K562 (cell line): Measurements from ENCODE around the gene PIMREG. TPM values are rescaled to one million over a fixed set of nuclear protein-coding genes. Genes with fewer than 3 reads are reported as not detected.

Experiments used
- ATAC-seq: fragments of 200-7000 bp; cut with Tn5 transposase; 3 replicates; pipeline ENCODE4 v1.9.1; 2020; ENCODE audit warnings: moderate library complexity
- BruUV-seq: library from RNA; stranded (reverse); fragments of 400-500 nt; replicated peaks from 2 replicates; lab custom pipeline; 2021; lab: Mats Ljungman, UMichigan
- CTCF ChIA-PET: fragments of 300-600 bp; formaldehyde crosslinking; extraction: SDS; loops from one replicate; lab custom pipeline; 2021; ENCODE audit warnings: low intra/inter-chr PET ratio; lab: Yijun Ruan, JAX
- POLR2A ChIA-PET: fragments of 300-600, 350-650 bp; sonication (Branson Sonifier 250); formaldehyde crosslinking; extraction: SDS; loops from one replicate; lab custom pipeline; 2021; ENCODE audit warnings: antibody characterized with exemption, inconsistent platforms; lab: Yijun Ruan, JAX
- DNase-seq, 4 experiments: peaks; one replicate each; pipeline versions ENCODE4 v3.0.0 to v3.0.0-alpha.2; 2011 to 2018; ENCODE audit warnings: low spot score in 3 of 4, mixed read lengths in 3 of 4; ENCODE audit errors: extremely low read depth in 1 of 4
- FAIRE-seq: peaks from 2 replicates; lab custom pipeline; 2011; peaks lifted over from hg19 to GRCh38; lab: Jason Lieb, UNC
- H2AFZ ChIP-seq: 2 replicates; pipeline ENCODE4 v1.6.0; 2011; ENCODE audit warnings: low read depth, low read length, control low read depth, inconsistent platforms
- H3K27ac ChIP-seq: fragments of 200-600 bp; 3 replicates; pipeline ENCODE4 v1.8.0; 2011; ENCODE audit warnings: low read depth, mild to moderate bottlenecking, control low read depth, inconsistent platforms, low read length, moderate library complexity, mixed read lengths; ENCODE audit errors: extremely low read depth
- H3K27me3 ChIP-seq, 2 experiments: fragments of 300-600 bp in 1 of 2; 2 replicates in 1 of 2; 3 replicates in 1 of 2; pipeline versions ENCODE4 v1.6.0 to v1.8.0; 2011; ENCODE audit warnings: inconsistent platforms in 2 of 2, low read length in 2 of 2, mild to moderate bottlenecking in 1 of 2, mixed read lengths in 1 of 2, moderate library complexity in 1 of 2; ENCODE audit not compliant: control insufficient read depth in 2 of 2, insufficient read depth in 2 of 2
- H3K36me3 ChIP-seq: fragments of 300-600 bp; 3 replicates; pipeline ENCODE4 v1.8.0; 2011; ENCODE audit warnings: mild to moderate bottlenecking, low read length, inconsistent platforms; ENCODE audit not compliant: control insufficient read depth, insufficient read depth
- H3K4me1 ChIP-seq, 2 experiments: fragments of 200-600 bp in 1 of 2; replicated peaks in 1 of 2; 2 replicates in 1 of 2; 3 replicates in 1 of 2; pipeline versions ENCODE4 v1.5.1 to v1.8.0; 2011; ENCODE audit warnings: inconsistent platforms in 2 of 2, low read length in 2 of 2, mild to moderate bottlenecking in 1 of 2, mixed read lengths in 1 of 2, moderate library complexity in 1 of 2; ENCODE audit not compliant: control insufficient read depth in 2 of 2, insufficient read depth in 2 of 2
- H3K4me2 ChIP-seq: 2 replicates; pipeline ENCODE4 v1.6.1; 2011; ENCODE audit warnings: low read length, control low read depth, inconsistent platforms, mixed read lengths; ENCODE audit not compliant: insufficient read depth
- H3K4me3 ChIP-seq: fragments of 200-600 bp; sonication (generic), shearing (Covaris generic); 2 replicates; pipeline ENCODE4 v1.5.1; 2016; ENCODE audit warnings: control low read depth, inconsistent platforms
- H3K79me2 ChIP-seq: fragments of 200-600 bp; 3 replicates; pipeline ENCODE4 v1.8.0; 2011; ENCODE audit warnings: low read length, inconsistent platforms; ENCODE audit not compliant: control insufficient read depth, insufficient read depth
- H3K9ac ChIP-seq, 2 experiments: 2 replicates each; pipeline versions ENCODE4 v1.6.0 to v1.6.1; 2011; ENCODE audit warnings: low read depth in 2 of 2, low read length in 2 of 2, control low read depth in 1 of 2, inconsistent platforms in 1 of 2, mild to moderate bottlenecking in 1 of 2, mixed read lengths in 1 of 2; ENCODE audit not compliant: insufficient read depth in 1 of 2
- H3K9me1 ChIP-seq: one replicate; pipeline ENCODE4 v1.6.0; 2011; ENCODE audit warnings: inconsistent platforms, mild to moderate bottlenecking, low read length, moderate library complexity; ENCODE audit not compliant: control insufficient read depth, insufficient read depth
- H3K9me3 ChIP-seq: replicated peaks from 2 replicates; pipeline ENCODE4 v1.5.1; 2011; ENCODE audit warnings: low read depth, low read length, inconsistent platforms; ENCODE audit not compliant: control insufficient read depth, insufficient read depth
- H4K20me1 ChIP-seq: replicated peaks from 2 replicates; pipeline ENCODE4 v1.6.1; 2011; ENCODE audit warnings: low read length, inconsistent platforms, mixed read lengths; ENCODE audit not compliant: control insufficient read depth, insufficient read depth
- COPS2 ChIP-seq: fragments of 450-650 bp; conservative IDR thresholded peaks from 2 replicates; pipeline ENCODE4 v1.6.1; 2016; ENCODE audit warnings: mild to moderate bottlenecking, moderate library complexity
- PTRF ChIP-seq: fragments of 450-650 bp; IDR thresholded peaks from 2 replicates; pipeline ENCODE4 v1.6.1; 2016; ENCODE audit warnings: mild to moderate bottlenecking, missing genetic modification characterization, missing compliant biosample characterization
- ZFPM2 ChIP-seq: fragments of 250-450 bp; sonication (Bioruptor Pico); IDR thresholded peaks from 2 replicates; pipeline ENCODE4 v1.5.1; 2022; ENCODE audit warnings: mild to moderate bottlenecking
- ZNF212 ChIP-seq: fragments of 450-650 bp; formaldehyde crosslinking; IDR thresholded peaks from 2 replicates; pipeline ENCODE4 v1.4.0; 2020; ENCODE audit warnings: mild to moderate bottlenecking
- ZNF263 ChIP-seq: sonication (generic); formaldehyde crosslinking; IDR thresholded peaks from 2 replicates; pipeline ENCODE4 v1.8.0; 2022; ENCODE audit warnings: mild to moderate bottlenecking, missing genetic modification reagents, borderline replicate concordance
- ZNF764 ChIP-seq: fragments of 250-450 bp; sonication (Bioruptor Pico); IDR thresholded peaks from 2 replicates; pipeline ENCODE4 v1.4.0; 2020; ENCODE audit warnings: low read depth, mild to moderate bottlenecking, moderate library complexity
- ZNF780A ChIP-seq: fragments of 250-450 bp; sonication (Bioruptor Pico); IDR thresholded peaks from 2 replicates; pipeline ENCODE4 v1.5.0; 2021; ENCODE audit warnings: mild to moderate bottlenecking
- WGBS: fragments of 100-300 bp; shearing (Covaris generic); methylation state at CpG from one replicate; pipeline ENCODE4 v1.1.6; 2016; ENCODE audit warnings: low coverage, mixed read lengths; ENCODE audit not compliant: insufficient coverage; ENCODE audit errors: missing lambda C conversion rate; 5-methylcytosine and 5-hydroxymethylcytosine counted together
- in situ Hi-C: fragments of 300-500 bp; cut with MboI; formaldehyde crosslinking; loops from 4 replicates; pipeline ENCODE4 v1.15.0; 2018; ENCODE audit warnings: inconsistent platforms, mixed read lengths
- intact Hi-C: fragments of 100-400 bp; cut with micrococcal nuclease; formaldehyde crosslinking; loops from 2 replicates; pipeline ENCODE4 v1.14.2; 2022
- polyA plus RNA-seq, 8 experiments: library from polyadenylated mRNA; depleted of rRNA in 4 of 8; stranded (reverse) in 5 of 8; unstranded in 3 of 8; fragments of >200 nt; fragmentation: Nextera tagmentation in 2 of 8; fragmentation: Illumina TruSeq in 1 of 8; extraction: Ambion mirVana in 2 of 8; extraction: Trizol in 1 of 8; gene quantifications; 2 replicates each; pipeline versions ENCODE4 v1.2.1 to v1.2.3, GENCODE V29; 2011 to 2014; ENCODE audit warnings: inconsistent platforms in 1 of 8, missing spikeins in 1 of 8
- total RNA-seq, 7 experiments: library from RNA; depleted of rRNA in 6 of 7; stranded (reverse); fragments of >200 nt in 6 of 7; fragmentation: Illumina TruSeq in 2 of 7; extraction: Trizol in 2 of 7; gene quantifications; 2 replicates each; pipeline versions ENCODE4 v1.2.1 to v1.2.3, GENCODE V29; 2011 to 2021; ENCODE audit warnings: low replicate concordance in 1 of 7
- TF ChIP-seq, protein P1 (sequence below): fragments of 250-450 bp; sonication (Bioruptor Pico); IDR thresholded peaks from 2 replicates; pipeline ENCODE4 v1.8.0; 2022; ENCODE audit warnings: inconsistent platforms, mild to moderate bottlenecking, moderate library complexity, borderline replicate concordance

PIMREG gene
- total and polyA plus RNA-seq, 9 of the 15 experiments (the other 6 are each of a cell fraction or from before 2014, with no cell fraction given), result 1.1 to 16.7 (median 9.4) TPM

DNA sequence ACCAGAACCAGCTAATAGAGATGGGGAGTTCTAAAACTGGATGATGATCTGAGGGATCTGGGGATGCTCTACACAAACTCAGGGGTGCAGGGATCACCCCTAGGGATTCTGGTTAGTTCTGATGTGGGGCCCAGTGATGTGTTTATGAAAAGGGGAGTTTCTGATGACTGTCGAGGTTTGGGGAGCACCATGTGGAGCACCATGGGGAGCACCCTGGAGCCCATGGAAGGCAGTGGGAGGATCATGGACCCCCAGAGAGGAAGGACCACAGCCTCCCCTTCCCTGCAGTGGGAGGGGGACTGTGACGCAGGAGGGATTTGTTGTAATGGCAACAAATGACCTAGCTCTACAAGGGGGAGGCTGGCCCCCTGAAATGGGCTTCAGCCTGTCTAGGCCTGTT, 18.4 kb downstream of the PIMREG start:
- POLR2A ChIA-PET, result interaction anchor here (0.6 kb wide), 1 partner anchor 222 kb away, joined by 3 read pairs; no protein-coding TSS in a partner anchor
- CTCF ChIA-PET, result no interaction called here

DNA sequence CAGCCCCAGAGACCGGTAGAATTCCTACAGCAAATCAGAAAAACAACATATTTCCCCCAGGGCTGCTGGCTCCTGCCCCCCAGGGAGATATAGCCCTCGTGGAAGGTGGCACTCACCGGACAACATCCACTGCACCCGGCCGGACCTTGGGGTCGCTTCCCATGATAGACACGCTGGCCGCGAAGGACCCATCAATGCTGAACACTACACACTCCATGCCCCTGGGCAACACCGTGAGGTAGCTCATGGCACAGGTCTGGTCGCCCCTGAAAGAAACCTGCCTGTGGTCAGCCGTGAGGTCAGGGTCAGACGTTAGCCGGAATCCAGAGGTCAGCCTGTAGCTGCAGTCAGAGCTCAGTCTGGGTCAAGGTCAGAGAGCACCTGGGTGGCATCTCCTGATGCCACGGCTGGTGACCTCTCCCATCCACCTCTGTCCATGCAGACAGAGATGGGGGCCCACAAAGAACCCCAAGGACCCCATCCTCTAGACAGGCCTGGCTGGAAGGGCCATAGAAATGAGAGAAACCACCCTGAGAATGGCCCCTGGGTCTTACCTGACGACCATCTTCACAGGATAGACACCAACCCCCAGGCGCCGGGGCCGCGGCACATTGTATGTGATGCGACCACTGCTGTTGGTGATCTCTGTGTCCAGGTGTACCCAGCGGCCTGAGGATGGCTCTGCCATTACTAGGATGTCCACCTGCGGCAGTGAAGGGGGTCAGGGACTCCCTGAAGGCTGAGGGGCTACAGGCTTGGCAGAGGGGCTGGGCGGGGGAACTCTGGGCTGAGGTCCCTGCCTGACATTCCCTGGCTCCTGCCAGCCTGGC, 19.6 kb downstream of the PIMREG start:
- DNase-seq, result no peak
- 43% methylated on average over 13 of the region's 24 CpGs for WGBS
- in situ Hi-C loops (no loop called here), intact Hi-C loops (no loop called here)
- no peak for ATAC-seq
- Histone ChIP-seq H3K36me3 (no peaks in the 10 kb centered on the region), H2AFZ (no peak overlapping the region), H4K20me1 (no peaks in the 10 kb centered on the region), H3K9me1 (no peaks in the 10 kb centered on the region), H3K9me3 (no peaks in the 10 kb centered on the region), H3K9ac (no peak overlapping the region), H3K4me2 (no peak overlapping the region), H3K4me1 (peaks cover 12 to 18% of the 10 kb centered on the region in 2 experiments; a peak in 4 of 5 replicates), H3K27ac (no peak overlapping the region), H3K4me3 (no peak overlapping the region), H3K27me3 (peaks cover 0 to 9% of the 10 kb centered on the region in 2 experiments; a peak in 2 of 5 replicates), H3K79me2 (no peaks in the 10 kb centered on the region)
- no peak for FAIRE-seq
- POLR2A ChIA-PET, result interaction anchor here (0.5 to 0.7 kb wide), 2 partner anchors 11 to 72 kb away, joined by 3 read pairs; no protein-coding TSS in a partner anchor
- CTCF ChIA-PET, result no interaction called here
- BruUV-seq, result no TSS peak
- TF ChIP-seq, protein P1, sequence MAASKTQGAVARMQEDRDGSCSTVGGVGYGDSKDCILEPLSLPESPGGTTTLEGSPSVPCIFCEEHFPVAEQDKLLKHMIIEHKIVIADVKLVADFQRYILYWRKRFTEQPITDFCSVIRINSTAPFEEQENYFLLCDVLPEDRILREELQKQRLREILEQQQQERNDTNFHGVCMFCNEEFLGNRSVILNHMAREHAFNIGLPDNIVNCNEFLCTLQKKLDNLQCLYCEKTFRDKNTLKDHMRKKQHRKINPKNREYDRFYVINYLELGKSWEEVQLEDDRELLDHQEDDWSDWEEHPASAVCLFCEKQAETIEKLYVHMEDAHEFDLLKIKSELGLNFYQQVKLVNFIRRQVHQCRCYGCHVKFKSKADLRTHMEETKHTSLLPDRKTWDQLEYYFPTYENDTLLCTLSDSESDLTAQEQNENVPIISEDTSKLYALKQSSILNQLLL (CRISPR knock-in tag), result no peak
- TF ChIP-seq ZNF212 (CRISPR knock-in tag) (no peak), PTRF (tag) (no peak), COPS2 (no peak), ZFPM2 (CRISPR knock-in tag) (no peak), ZNF780A (CRISPR knock-in tag) (no peak)

More for the DNA sequence above, 18.4 kb downstream of the PIMREG start:
- no peaks in the 10 kb centered on the region for H4K20me1 ChIP-seq
- WGBS, result 0% methylated on average over 1 of the region's 2 CpGs
- H3K9me1 ChIP-seq, result no peaks in the 10 kb centered on the region
- FAIRE-seq, result no peak
- no TSS peak for BruUV-seq
- intact Hi-C loops, result no loop called here
- H2AFZ ChIP-seq, result no peak overlapping the region
- TF ChIP-seq ZNF764 (CRISPR knock-in tag), result no peak
- TF ChIP-seq ZNF263 (CRISPR knock-in tag), result peak; percentile 97
- ATAC-seq, result no peak
- peaks cover 0 to 9% of the 10 kb centered on the region in 2 experiments; a peak in 2 of 5 replicates for H3K27me3 ChIP-seq
- no peaks in the 10 kb centered on the region for H3K79me2 ChIP-seq
- no peak overlapping the region for H3K4me3 ChIP-seq
- DNase-seq, result no peak
- H3K4me1 ChIP-seq, result peaks cover 15 to 17% of the 10 kb centered on the region in 2 experiments
- H3K4me2 ChIP-seq, result no peak overlapping the region
- in situ Hi-C loops, result no loop called here
- H3K36me3 ChIP-seq, result no peaks in the 10 kb centered on the region
- H3K9me3 ChIP-seq, result no peaks in the 10 kb centered on the region
- no peak overlapping the region for H3K9ac ChIP-seq
- no peak overlapping the region for H3K27ac ChIP-seq
